GM18951 (cell line): Measurements from ENCODE around the gene PPP1R3C.

ENCODE experiments used
- POLR2A ChIP-seq: IDR thresholded peaks from 4 replicates; pipeline ENCODE4 v1.6.1; 2011; ENCODE audit warnings: mild to moderate bottlenecking; ENCODE audit not compliant: insufficient read length, insufficient read depth; ENCODE audit errors: extremely low read depth
- in situ Hi-C: fragments of 300-500 bp; cut with MboI; formaldehyde crosslinking; loops from one replicate; pipeline ENCODE4 v1.12.0; 2022; ENCODE audit warnings: low sequenced_read_pairs, mixed read lengths, inconsistent platforms; ENCODE audit not compliant: unreplicated experiment

PPP1R3C gene

DNA sequence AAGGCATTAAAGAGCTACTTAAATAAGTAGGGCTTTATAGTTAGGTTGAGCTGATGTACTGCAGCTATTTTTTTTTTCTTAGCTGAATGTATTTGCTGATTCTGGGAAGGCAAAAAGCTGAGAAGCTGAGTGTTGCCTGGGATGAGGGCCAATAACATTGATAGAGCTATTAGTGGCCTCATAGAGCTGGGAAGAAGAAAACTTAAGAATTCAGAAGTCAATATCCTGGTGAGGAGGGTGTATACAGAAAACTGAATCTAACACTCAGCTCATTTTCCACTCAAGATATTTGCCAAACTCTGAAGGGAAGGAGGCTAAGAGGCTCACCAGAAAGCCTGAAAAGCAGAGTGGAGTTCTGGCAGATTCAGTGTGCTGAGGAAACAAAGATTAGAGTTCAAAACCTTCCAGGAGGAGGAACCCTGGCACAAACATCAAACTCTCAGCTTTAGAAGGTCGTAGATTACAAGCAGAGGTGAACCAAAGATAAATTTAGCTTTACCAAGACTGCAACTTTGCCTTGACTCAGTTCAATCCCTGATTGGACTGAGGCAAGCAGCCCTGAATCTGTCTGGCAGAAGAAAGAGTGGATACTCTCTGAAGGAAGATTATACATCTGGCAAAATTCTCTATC, 11.3 kb downstream of the PPP1R3C start:
- in situ Hi-C loops = no loop called here
- no peak for TF ChIP-seq POLR2A

DNA sequence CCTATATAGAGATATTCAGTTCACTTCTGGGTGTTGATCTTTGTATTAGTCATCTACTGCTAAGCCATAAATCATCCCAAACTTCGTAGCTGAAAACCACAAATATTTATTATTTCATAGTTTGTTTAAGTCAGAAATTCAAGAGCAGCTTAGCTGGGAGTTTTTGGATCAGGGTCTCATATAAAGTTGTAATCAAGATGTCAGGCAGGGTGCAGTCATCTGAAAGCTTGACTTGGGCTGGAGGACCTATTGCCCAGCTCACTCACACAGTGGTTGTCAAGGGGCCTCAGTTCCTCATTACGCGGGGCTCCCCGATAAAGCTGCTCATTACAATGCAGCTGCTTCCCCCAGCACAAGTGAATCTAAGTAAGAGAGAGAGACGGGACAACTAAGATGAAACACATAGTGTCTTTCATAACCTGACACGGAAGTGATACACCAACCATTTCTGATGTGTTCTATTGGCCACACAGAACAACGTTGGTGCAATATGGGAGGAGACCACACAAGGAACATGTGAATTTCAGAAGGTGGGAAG, 15.7 kb downstream of the PPP1R3C start:
- TF ChIP-seq POLR2A = no peak
- in situ Hi-C loops = no loop called here

DNA sequence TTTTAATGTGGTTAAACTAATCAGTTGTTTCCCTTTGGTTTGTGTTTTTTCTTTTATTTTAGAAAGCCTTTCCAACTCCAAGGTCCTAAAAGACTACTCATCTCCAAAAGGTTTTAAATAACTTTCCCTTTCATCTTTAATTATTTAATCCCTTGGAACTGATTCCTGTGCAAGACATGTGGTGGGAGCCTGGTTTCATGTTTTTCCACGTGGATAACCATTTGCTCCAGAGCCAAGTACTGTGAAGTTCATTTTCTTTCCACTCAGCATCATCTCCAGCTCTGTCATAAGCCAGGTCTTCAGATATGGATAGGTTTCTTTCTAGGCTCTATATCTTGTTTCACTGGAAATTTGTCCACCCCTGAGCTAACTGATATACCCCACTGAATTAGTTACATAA, 16.7 kb downstream of the PPP1R3C start:
- no peak for TF ChIP-seq POLR2A
- in situ Hi-C loops = no loop called here

DNA sequence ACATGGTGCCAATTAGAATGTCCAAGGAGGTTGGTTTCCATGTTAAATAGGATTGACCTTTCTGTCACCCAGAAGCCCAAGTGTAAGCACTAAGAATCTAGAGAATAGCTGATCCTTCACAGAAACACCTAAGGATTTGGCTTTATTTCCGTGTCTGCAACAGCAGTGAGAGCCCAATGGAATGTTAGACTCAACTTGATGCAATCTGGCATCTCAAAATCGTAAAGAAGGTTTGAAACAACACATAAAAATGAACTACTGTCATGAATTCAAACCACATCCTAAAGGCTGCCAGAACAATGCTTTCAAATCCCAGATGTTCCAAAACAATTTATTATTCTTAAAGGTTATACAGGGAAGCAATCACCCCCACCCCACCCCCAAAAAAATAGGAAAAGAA, 18.6 kb downstream of the PPP1R3C start:
- in situ Hi-C loops = no loop called here
- TF ChIP-seq POLR2A = no peak

DNA sequence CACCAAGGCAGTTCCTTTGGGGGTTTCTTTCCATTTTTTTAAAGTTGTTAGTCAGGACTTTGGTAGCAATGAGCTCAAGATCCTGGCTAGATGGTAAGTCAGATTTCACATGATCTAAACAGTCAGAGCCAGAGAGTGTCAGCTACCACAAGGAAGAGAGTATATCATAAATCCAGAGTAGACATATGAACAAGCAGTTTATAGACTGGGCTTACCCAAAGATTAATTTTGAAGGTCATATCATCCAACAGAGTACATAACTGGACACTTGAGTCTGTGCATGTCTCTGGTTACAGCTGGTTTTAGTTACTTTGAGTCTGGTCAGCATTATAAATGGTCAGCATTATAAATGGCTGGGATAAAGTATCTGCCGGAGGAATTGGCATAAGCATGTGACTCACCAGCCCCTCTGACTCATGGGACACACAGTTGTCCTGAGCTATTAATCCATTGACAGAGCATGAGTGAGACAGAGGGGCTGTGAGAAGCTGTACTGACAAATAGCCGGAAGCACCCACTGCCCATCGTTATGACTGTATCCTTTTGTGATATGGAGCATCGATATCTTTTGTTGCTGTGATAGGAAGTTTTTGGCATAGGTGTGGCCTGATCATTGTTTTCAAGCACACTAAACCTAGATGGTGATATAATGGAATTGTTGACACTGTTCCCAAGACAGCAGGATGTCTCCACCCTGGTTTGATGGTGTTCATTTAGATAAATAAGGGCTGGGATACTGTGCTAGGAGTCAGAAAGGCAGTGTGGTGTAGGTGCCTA, 19.3 kb downstream of the PPP1R3C start:
- TF ChIP-seq POLR2A = no peak
- in situ Hi-C loops = no loop called here

DNA sequence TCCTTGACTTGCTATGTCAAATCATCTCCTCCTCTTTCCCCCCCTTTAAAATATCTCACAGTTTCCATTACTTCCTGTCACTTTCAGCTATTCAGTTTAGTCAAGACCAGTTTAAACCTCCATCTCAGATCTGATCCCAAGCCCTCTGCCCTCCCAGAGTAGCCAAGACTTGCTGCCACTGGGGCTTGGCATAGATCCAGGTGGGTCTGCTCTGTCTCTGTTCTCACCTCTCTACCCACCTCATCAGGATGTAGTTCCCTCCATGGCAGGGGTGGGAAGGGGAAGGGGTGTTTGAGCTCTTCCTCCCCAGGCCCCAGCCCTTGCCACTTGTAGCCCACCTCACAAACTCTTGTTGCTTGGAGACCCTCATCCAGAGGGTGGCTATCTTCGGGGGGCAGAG, 22.0 kb downstream of the PPP1R3C start:
- in situ Hi-C loops = no loop called here
- TF ChIP-seq POLR2A = no peak

DNA sequence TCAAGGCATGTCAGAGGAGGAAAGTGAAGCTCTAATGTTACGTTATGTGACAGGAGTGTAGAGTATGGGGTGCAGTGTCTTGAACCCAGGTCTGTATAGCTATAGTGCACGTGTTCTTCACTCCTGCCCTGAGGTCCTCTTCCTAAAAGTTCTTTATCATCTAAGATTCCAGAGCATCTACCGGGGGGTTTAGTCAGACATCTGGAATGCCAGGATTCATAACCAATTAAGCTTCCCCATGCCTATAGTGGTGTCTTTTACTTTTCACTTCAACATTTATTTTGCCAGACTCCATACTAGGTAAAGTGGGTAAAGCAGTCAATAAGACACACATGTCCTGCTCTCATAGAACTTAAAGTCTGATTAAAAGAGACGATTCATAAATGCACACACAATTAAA, 22.4 kb downstream of the PPP1R3C start:
- in situ Hi-C loops = no loop called here
- TF ChIP-seq POLR2A = no peak

DNA sequence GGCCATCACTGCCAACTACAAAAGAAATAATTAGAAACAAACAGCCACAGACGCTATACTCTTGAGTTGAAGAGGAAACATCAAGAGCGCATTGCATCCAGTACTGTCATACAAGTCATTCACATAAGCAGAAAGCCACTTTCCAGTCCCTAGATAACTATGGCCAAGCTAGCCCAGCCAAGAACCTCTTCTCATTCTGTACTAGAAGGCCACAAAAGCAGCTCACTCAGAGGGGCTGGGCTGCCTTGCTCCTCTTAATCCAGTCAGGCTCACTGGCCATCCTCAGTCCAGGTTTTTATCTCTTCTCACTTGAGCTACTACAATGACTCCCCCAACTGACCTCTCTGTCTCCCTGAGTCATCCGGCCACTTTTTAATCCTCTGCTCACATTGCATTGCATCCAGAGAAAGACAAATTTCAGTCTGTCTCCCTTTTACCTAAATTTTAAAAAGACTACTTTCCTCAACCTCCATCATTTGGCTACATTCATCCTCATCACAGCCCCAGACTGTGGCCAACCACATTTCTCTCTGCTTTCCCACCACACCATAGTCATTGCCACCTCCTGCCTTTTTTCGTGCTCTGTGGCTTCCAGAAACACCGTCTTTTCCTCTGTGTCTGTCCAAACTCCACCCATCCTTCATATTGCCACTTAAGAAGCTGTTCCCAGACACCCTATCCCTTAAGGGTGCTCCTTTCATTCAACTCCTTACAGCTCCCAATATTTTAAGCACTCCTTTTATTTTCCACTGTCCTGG, 25.0 kb downstream of the PPP1R3C start:
- in situ Hi-C loops = no loop called here
- no peak for TF ChIP-seq POLR2A

DNA sequence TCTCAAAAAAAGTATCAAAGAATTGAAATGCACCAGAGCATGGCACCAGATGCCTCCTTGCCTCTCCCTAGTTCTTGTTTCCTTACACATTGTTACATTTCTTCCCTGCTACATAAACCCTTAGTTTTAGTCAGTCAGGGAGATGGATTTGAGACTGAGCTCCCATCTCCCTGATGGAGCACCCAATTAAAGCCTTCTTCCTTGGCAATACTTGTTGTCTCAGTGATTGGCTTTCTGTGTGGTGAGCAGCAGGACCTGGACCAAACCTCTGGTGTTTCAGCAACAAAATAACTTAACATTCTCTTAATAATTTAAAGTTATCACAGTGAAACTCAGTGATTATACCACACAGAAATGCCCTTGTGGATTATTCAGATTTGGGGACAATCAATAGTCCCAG, 26.9 kb downstream of the PPP1R3C start:
- in situ Hi-C loops = no loop called here
- TF ChIP-seq POLR2A = no peak

DNA sequence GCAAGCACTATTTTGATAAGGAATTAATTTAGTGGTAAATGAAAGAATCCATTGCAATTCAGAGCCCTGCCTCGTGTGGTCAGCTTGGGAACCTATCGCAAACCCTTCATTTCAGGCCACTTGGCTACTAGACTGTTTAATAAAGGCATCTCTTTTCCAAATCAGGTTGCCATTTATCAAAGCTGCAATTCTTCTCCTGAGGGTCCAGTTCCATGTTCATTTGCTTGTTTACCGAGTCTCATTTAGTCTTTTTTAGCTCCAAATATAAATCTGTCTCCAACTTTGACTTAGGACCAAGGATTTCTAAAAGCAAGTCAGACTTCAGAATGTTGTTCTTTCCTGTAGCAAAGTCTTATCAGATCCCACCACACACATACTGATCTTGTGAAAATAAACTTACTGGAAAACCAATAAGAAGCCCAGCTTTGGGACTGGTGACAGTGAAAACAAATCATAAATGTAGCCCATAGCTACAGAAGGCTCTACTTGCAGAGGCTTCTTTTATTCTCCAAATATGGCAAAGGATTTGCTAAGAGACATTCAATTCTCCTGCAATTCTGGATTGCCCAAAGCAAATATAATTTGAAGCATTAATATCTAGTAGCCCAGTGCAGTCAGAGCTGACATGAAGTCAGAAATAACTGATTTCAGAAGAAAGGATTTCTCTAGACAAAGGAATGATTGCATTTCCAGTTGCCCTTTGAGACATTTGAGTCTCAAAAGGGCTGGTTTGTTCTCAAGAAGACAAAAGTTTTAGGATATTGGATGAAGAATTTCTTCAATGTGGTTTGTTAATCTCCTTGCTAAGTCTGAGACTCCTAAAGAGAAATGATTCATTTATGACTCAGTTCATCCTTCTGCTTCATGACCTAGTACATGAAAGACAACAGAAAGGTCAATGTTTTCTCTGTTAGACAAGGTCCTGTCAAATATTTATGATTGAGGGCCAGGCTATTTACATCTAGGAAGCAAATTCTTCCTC, 28.0 kb downstream of the PPP1R3C start:
- in situ Hi-C loops = no loop called here
- TF ChIP-seq POLR2A = no peak

DNA sequence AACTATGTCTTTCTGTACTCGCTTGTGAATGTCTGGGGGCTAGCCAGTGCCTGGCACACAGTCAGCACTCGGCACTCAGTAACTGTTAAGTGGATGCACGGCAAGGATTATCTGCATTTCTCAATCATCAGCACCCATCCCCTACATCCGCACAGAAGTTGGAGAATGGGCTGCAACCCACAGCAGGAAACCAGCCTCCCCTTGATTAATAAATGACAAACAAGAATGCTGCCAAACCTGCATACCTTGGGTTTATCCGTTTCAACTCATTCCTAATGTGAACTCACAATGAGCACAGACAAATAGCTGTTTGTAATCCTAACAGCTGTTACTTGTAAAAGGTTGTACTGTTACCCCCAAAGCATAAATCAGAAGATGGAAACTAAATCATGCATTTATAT, 28.9 kb downstream of the PPP1R3C start:
- TF ChIP-seq POLR2A = no peak
- in situ Hi-C loops = no loop called here

DNA sequence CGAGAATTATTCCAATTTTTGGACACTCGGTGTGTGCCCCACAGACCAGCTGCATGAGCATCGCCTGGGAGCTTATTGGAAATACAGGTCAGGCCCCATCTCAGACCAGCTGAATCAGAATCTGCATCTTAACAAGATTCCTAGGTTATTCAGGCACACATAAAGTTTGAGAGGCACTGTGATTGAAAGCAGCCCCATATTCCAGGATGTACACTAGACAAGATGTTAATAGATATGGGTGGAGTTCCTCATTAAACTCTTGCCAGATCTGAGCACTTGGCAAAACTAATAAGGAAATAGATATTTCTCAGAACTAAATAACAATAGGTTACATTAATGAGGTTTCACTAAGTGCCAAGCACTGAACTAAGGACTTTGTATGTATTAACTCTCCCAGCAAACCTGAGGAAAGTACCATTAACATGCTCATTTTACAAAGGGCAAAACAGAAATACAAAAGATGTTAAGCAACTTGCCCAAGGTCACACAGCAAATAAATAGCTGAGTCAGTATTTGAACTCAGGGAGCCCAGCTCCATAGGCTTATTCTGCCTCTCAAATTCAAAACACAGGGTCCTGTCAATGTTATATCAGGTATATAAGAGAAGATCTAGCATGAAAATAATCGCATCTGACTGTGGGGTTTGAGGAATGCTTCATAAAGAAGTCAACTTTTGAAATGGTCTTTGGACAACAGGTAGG, 29.9 kb downstream of the PPP1R3C start:
- TF ChIP-seq POLR2A = no peak
- in situ Hi-C loops = no loop called here
